Measurements from ENCODE around the gene PEBP1.
A peak's percentile ranks its signal among the peaks of the same experiment; 100 is the strongest.

The PEBP1 gene

GRCh38 chr12:118135788-118136558 lies at the start of gene PEBP1 (continued):
- TF ChIP-seq WT1 (tag by site-specific recombination; IDR thresholded peaks at IDR 0.05), result no peak
- TF ChIP-seq ZNF626 (tag by site-specific recombination; IDR thresholded peaks at IDR 0.05), result no peak
- TF ChIP-seq, protein P1, sequence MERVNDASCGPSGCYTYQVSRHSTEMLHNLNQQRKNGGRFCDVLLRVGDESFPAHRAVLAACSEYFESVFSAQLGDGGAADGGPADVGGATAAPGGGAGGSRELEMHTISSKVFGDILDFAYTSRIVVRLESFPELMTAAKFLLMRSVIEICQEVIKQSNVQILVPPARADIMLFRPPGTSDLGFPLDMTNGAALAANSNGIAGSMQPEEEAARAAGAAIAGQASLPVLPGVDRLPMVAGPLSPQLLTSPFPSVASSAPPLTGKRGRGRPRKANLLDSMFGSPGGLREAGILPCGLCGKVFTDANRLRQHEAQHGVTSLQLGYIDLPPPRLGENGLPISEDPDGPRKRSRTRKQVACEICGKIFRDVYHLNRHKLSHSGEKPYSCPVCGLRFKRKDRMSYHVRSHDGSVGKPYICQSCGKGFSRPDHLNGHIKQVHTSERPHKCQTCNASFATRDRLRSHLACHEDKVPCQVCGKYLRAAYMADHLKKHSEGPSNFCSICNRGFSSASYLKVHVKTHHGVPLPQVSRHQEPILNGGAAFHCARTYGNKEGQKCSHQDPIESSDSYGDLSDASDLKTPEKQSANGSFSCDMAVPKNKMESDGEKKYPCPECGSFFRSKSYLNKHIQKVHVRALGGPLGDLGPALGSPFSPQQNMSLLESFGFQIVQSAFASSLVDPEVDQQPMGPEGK (tag by site-specific recombination; IDR thresholded peaks at IDR 0.05), result peak; percentile 51; the same call in 1 of the 2 replicates
- TF ChIP-seq, protein P2, sequence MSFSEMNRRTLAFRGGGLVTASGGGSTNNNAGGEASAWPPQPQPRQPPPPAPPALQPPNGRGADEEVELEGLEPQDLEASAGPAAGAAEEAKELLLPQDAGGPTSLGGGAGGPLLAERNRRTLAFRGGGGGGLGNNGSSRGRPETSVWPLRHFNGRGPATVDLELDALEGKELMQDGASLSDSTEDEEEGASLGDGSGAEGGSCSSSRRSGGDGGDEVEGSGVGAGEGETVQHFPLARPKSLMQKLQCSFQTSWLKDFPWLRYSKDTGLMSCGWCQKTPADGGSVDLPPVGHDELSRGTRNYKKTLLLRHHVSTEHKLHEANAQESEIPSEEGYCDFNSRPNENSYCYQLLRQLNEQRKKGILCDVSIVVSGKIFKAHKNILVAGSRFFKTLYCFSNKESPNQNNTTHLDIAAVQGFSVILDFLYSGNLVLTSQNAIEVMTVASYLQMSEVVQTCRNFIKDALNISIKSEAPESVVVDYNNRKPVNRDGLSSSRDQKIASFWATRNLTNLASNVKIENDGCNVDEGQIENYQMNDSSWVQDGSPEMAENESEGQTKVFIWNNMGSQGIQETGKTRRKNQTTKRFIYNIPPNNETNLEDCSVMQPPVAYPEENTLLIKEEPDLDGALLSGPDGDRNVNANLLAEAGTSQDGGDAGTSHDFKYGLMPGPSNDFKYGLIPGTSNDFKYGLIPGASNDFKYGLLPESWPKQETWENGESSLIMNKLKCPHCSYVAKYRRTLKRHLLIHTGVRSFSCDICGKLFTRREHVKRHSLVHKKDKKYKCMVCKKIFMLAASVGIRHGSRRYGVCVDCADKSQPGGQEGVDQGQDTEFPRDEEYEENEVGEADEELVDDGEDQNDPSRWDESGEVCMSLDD (tag by site-specific recombination; IDR thresholded peaks at IDR 0.05), result 0 out of 2 replicates have a peak, but pooled peaks have one; percentile 41
- no peak for TF ChIP-seq SALL2 (tag by site-specific recombination; IDR thresholded peaks at IDR 0.05; ENCODE audit: borderline replicate concordance)
- TF ChIP-seq ZNF350 (tag by site-specific recombination; IDR thresholded peaks at IDR 0.05), result no peak
- TF ChIP-seq, protein P3, sequence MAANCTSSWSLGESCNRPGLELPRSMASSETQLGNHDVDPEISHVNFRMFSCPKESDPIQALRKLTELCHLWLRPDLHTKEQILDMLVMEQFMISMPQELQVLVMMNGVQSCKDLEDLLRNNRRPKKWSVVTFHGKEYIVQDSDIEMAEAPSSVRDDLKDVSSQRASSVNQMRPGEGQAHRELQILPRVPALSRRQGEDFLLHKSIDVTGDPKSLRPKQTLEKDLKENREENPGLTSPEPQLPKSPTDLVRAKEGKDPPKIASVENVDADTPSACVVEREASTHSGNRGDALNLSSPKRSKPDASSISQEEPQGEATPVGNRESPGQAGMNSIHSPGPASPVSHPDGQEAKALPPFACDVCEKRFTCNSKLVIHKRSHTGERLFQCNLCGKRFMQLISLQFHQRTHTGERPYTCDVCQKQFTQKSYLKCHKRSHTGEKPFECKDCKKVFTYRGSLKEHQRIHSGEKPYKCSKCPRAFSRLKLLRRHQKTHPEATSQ (tag by site-specific recombination; IDR thresholded peaks at IDR 0.05), result peak; percentile 91
- peak; percentile 96 for TF ChIP-seq ZNF335 (tag by site-specific recombination; conservative IDR thresholded peaks at IDR 0.05)
- TF ChIP-seq, protein P4, sequence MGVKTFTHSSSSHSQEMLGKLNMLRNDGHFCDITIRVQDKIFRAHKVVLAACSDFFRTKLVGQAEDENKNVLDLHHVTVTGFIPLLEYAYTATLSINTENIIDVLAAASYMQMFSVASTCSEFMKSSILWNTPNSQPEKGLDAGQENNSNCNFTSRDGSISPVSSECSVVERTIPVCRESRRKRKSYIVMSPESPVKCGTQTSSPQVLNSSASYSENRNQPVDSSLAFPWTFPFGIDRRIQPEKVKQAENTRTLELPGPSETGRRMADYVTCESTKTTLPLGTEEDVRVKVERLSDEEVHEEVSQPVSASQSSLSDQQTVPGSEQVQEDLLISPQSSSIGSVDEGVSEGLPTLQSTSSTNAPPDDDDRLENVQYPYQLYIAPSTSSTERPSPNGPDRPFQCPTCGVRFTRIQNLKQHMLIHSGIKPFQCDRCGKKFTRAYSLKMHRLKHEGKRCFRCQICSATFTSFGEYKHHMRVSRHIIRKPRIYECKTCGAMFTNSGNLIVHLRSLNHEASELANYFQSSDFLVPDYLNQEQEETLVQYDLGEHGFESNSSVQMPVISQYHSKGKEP (tag by site-specific recombination; IDR thresholded peaks at IDR 0.05), result no peak
- no peak for TF ChIP-seq ZNF707 (tag by site-specific recombination; IDR thresholded peaks at IDR 0.05)
- TF ChIP-seq ZNF510 (tag by site-specific recombination; IDR thresholded peaks at IDR 0.05; ENCODE audit: insufficient replicate concordance), result no peak
- TF ChIP-seq REPIN1 (tag by site-specific recombination; IDR thresholded peaks at IDR 0.05; ENCODE audit: low read depth), result no peak; the same call in 1 of the 2 replicates
- no peak for TF ChIP-seq ZNF433 (tag by site-specific recombination; IDR thresholded peaks at IDR 0.05; ENCODE audit: low read depth)
- TF ChIP-seq KLF16 (tag by site-specific recombination; IDR thresholded peaks at IDR 0.05), result peak; percentile 97
- TF ChIP-seq ZNF555 (tag by site-specific recombination; conservative IDR thresholded peaks at IDR 0.05), result no peak
- TF ChIP-seq ZNF404 (tag by site-specific recombination; IDR thresholded peaks at IDR 0.05), result no peak
- TF ChIP-seq ZBTB7A (tag by site-specific recombination; IDR thresholded peaks at IDR 0.05; ENCODE audit: low read depth), result no peak
- peak; percentile 38 for TF ChIP-seq ZNF610 (tag by site-specific recombination; IDR thresholded peaks at IDR 0.05; ENCODE audit: borderline replicate concordance)
- no peak for TF ChIP-seq ZNF639 (tag by site-specific recombination; IDR thresholded peaks at IDR 0.05)
- TF ChIP-seq ZFP41 (tag by site-specific recombination; IDR thresholded peaks at IDR 0.05; ENCODE audit: borderline replicate concordance), result no peak
- peak; percentile 68 for TF ChIP-seq ZNF843 (tag by site-specific recombination; IDR thresholded peaks at IDR 0.05)
- no peak for TF ChIP-seq ZNF311 (tag by site-specific recombination; IDR thresholded peaks at IDR 0.05; ENCODE audit: borderline replicate concordance)
- TF ChIP-seq ZSCAN4 (tag by site-specific recombination; IDR thresholded peaks at IDR 0.05), result no peak
- TF ChIP-seq, protein P5, sequence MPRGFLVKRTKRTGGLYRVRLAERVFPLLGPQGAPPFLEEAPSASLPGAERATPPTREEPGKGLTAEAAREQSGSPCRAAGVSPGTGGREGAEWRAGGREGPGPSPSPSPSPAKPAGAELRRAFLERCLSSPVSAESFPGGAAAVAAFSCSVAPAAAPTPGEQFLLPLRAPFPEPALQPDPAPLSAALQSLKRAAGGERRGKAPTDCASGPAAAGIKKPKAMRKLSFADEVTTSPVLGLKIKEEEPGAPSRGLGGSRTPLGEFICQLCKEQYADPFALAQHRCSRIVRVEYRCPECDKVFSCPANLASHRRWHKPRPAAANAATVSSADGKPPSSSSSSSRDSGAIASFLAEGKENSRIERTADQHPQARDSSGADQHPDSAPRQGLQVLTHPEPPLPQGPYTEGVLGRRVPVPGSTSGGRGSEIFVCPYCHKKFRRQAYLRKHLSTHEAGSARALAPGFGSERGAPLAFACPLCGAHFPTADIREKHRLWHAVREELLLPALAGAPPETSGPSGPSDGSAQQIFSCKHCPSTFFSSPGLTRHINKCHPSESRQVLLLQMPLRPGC (tag by site-specific recombination; IDR thresholded peaks at IDR 0.05), result peak; percentile 43; the same call in 1 of the 2 replicates
